Activated CD8-positive, alpha-beta T cell treated with anti-CD3 and anti-CD28 coated beads, Interleukin-2, amount 10 ng/mL, durations not matched to agents 7 days and 5 days (primary cell): ENCODE data around the gene SOX13. TPM values are rescaled to one million over a fixed set of nuclear protein-coding genes. Genes with fewer than 3 reads are reported as not detected.

Experiments used
- ATAC-seq: fragments of 150-1000 bp; cut with Tn5 transposase; one replicate; pipeline ENCODE4 v1.10.0; 2021; ENCODE audit warnings: moderate library complexity
- CTCF ChIA-PET: fragments of 350-600 bp; sonication (Branson Sonifier 250); formaldehyde crosslinking; loops from one replicate; lab custom pipeline; 2021; ENCODE audit warnings: antibody characterized with exemption; lab: Charles Lee
- POLR2A ChIA-PET: fragments of 350-600 bp; sonication (Branson Sonifier 250); formaldehyde crosslinking; loops from one replicate; lab custom pipeline; 2021; ENCODE audit warnings: antibody characterized with exemption; lab: Charles Lee
- DNase-seq: peaks from one replicate; pipeline ENCODE4 v3.0.0-alpha.2; 2020
- H3K27ac Mint-ChIP-seq: one replicate; pipeline ENCODE4 v1.8.0; 2021; ENCODE audit warnings: mild to moderate bottlenecking, mixed read lengths
- H3K27me3 Mint-ChIP-seq: one replicate; pipeline ENCODE4 v1.8.0; 2021; ENCODE audit warnings: low read depth, mixed read lengths
- H3K36me3 Mint-ChIP-seq: one replicate; pipeline ENCODE4 v1.8.0; 2021; ENCODE audit warnings: low read depth, mixed read lengths
- H3K4me1 Mint-ChIP-seq: one replicate; pipeline ENCODE4 v1.8.0; 2021; ENCODE audit warnings: low read depth, mixed read lengths
- H3K4me3 Mint-ChIP-seq: one replicate; pipeline ENCODE4 v1.8.0; 2021; ENCODE audit warnings: mild to moderate bottlenecking, mixed read lengths
- H3K9me3 Mint-ChIP-seq: one replicate; pipeline ENCODE4 v1.8.0; 2022; ENCODE audit warnings: mixed read lengths; ENCODE audit not compliant: insufficient read depth
- total RNA-seq, 2 experiments: library from RNA; stranded (reverse); gene quantifications; one replicate each; pipeline ENCODE4 v1.2.3, GENCODE V29; 2021

The SOX13 gene
- total RNA-seq, 2 experiments from 2014 or later: 0.37 to 1.2 TPM

GRCh38 chr1:204102029-204102611, 29.2 kb downstream of the SOX13 start:
- ChIA-PET CTCF (interaction anchor here (1.2 to 1.7 kb wide), 2 partner anchors 27 to 231 kb away, joined by 3 to 6 read pairs; no protein-coding TSS in a partner anchor), POLR2A (no interaction called here)
- peak overlapping the region; percentile 48 for H3K4me3 Mint-ChIP-seq
- peak overlapping the region; percentile 60 for H3K27ac Mint-ChIP-seq
- peak; percentile 21 for ATAC-seq
- H3K36me3 Mint-ChIP-seq: peaks cover 3% of the 10 kb centered on the region
- peak; percentile 32 for DNase-seq
- no peaks in the 10 kb centered on the region for H3K9me3 Mint-ChIP-seq
- peaks cover 3% of the 10 kb centered on the region for H3K27me3 Mint-ChIP-seq
- H3K4me1 Mint-ChIP-seq: peaks cover 44% of the 10 kb centered on the region

- ChIA-PET CTCF (interaction anchor here (1.2 to 1.7 kb wide), 2 partner anchors 26 to 232 kb away, joined by 3 to 6 read pairs; no protein-coding TSS in a partner anchor), POLR2A (no interaction called here)
- peaks cover 3% of the 10 kb centered on the region for H3K36me3 Mint-ChIP-seq
- ATAC-seq (peak; percentile 32), DNase-seq (no peak)
- peak overlapping the region; percentile 60 for H3K27ac Mint-ChIP-seq
- H3K27me3 Mint-ChIP-seq: peaks cover 3% of the 10 kb centered on the region
- H3K4me3 Mint-ChIP-seq: peak overlapping the region; percentile 48
- H3K4me1 Mint-ChIP-seq: peaks cover 44% of the 10 kb centered on the region
- no peaks in the 10 kb centered on the region for H3K9me3 Mint-ChIP-seq
Measured at GRCh38 chr1:204102739-204103430, 30.0 kb downstream of the SOX13 start.

- ChIA-PET CTCF (interaction anchor here (1.7 kb wide), 1 partner anchor 26 kb away, joined by 6 read pairs; no protein-coding TSS in a partner anchor), POLR2A (no interaction called here)
- DNase-seq (no peak), ATAC-seq (no peak)
- H3K36me3 Mint-ChIP-seq: peaks cover 3% of the 10 kb centered on the region
- H3K4me1 Mint-ChIP-seq: peaks cover 44% of the 10 kb centered on the region
- H3K27ac Mint-ChIP-seq: peak overlapping the region; percentile 60
- no peak overlapping the region for H3K4me3 Mint-ChIP-seq
- H3K9me3 Mint-ChIP-seq: no peaks in the 10 kb centered on the region
- H3K27me3 Mint-ChIP-seq: peaks cover 3% of the 10 kb centered on the region
Measured at GRCh38 chr1:204103431-204103741, 30.5 kb downstream of the SOX13 start.

GRCh38 chr1:204104331-204105130, 31.6 kb downstream of the SOX13 start:
- DNase-seq (peak; percentile 38), ATAC-seq (peak; percentile 36)
- Mint-ChIP-seq H3K4me3 (peak overlapping the region; percentile 16), H3K27ac (peak overlapping the region; percentile 91), H3K36me3 (peaks cover 3% of the 10 kb centered on the region), H3K4me1 (peaks cover 44% of the 10 kb centered on the region), H3K27me3 (peaks cover 3% of the 10 kb centered on the region), H3K9me3 (no peaks in the 10 kb centered on the region)
- CTCF ChIA-PET: interaction anchor here (1.0 kb wide), 2 partner anchors 24 to 600 kb away, joined by 3 read pairs; no protein-coding TSS in a partner anchor
- POLR2A ChIA-PET: interaction anchor here (0.6 kb wide), 1 partner anchor 399 kb away, joined by 3 read pairs; no protein-coding TSS in a partner anchor

- H3K4me3 Mint-ChIP-seq: peak overlapping the region; percentile 16
- no peak for ATAC-seq
- peaks cover 44% of the 10 kb centered on the region for H3K4me1 Mint-ChIP-seq
- H3K27ac Mint-ChIP-seq: peak overlapping the region; percentile 91
- DNase-seq: no peak
- CTCF ChIA-PET: no interaction called here
- peaks cover 3% of the 10 kb centered on the region for H3K36me3 Mint-ChIP-seq
- H3K27me3 Mint-ChIP-seq: peaks cover 3% of the 10 kb centered on the region
- no peaks in the 10 kb centered on the region for H3K9me3 Mint-ChIP-seq
- POLR2A ChIA-PET: no interaction called here
Measured at GRCh38 chr1:204105131-204105515, 32.2 kb downstream of the SOX13 start.

- ATAC-seq (no peak), DNase-seq (no peak)
- H3K36me3 Mint-ChIP-seq: peaks cover 3% of the 10 kb centered on the region
- CTCF ChIA-PET: no interaction called here
- no peaks in the 10 kb centered on the region for H3K27me3 Mint-ChIP-seq
- H3K4me1 Mint-ChIP-seq: peaks cover 42% of the 10 kb centered on the region
- no peak overlapping the region for H3K27ac Mint-ChIP-seq
- H3K4me3 Mint-ChIP-seq: no peak overlapping the region
- POLR2A ChIA-PET: no interaction called here
- no peaks in the 10 kb centered on the region for H3K9me3 Mint-ChIP-seq
Measured at GRCh38 chr1:204106825-204107224, 33.9 kb downstream of the SOX13 start.

- Mint-ChIP-seq H3K9me3 (no peaks in the 10 kb centered on the region), H3K27me3 (no peaks in the 10 kb centered on the region), H3K36me3 (peaks cover 3% of the 10 kb centered on the region), H3K4me1 (peaks cover 31% of the 10 kb centered on the region), H3K27ac (no peak overlapping the region), H3K4me3 (no peak overlapping the region)
- no peak for DNase-seq
- ATAC-seq: no peak
- ChIA-PET POLR2A (no interaction called here), CTCF (no interaction called here)
Measured at GRCh38 chr1:204107892-204108291, 35.0 kb downstream of the SOX13 start.

- CTCF ChIA-PET: no interaction called here
- Mint-ChIP-seq H3K9me3 (no peaks in the 10 kb centered on the region), H3K27me3 (no peaks in the 10 kb centered on the region), H3K36me3 (peaks cover 3% of the 10 kb centered on the region), H3K4me1 (peaks cover 25% of the 10 kb centered on the region), H3K27ac (no peak overlapping the region), H3K4me3 (no peak overlapping the region)
- POLR2A ChIA-PET: no interaction called here
- DNase-seq (no peak), ATAC-seq (no peak)
Measured at GRCh38 chr1:204108312-204109141, 35.6 kb downstream of the SOX13 start.

GRCh38 chr1:204110894-204111633, 38.1 kb downstream of the SOX13 start:
- no peak for DNase-seq
- ChIA-PET POLR2A (interaction anchor here (0.9 kb wide), 1 partner anchor 346 kb away, joined by 3 read pairs; the partner anchor contains the start of gene LAX1), CTCF (interaction anchor here (2.1 kb wide), 1 partner anchor 18 kb away, joined by 5 read pairs; no protein-coding TSS in a partner anchor)
- no peak overlapping the region for H3K27ac Mint-ChIP-seq
- no peaks in the 10 kb centered on the region for H3K9me3 Mint-ChIP-seq
- peaks cover 1% of the 10 kb centered on the region for H3K4me1 Mint-ChIP-seq
- H3K36me3 Mint-ChIP-seq: no peaks in the 10 kb centered on the region
- no peaks in the 10 kb centered on the region for H3K27me3 Mint-ChIP-seq
- H3K4me3 Mint-ChIP-seq: no peak overlapping the region
- ATAC-seq: no peak

- POLR2A ChIA-PET: interaction anchor here (0.6 kb wide), 1 partner anchor 23 kb away, joined by 4 read pairs; no protein-coding TSS in a partner anchor
- ATAC-seq: no peak
- H3K27ac Mint-ChIP-seq: no peak overlapping the region
Measured at GRCh38 chr1:204112876-204113730, 40.2 kb downstream of the SOX13 start.

More at GRCh38 chr1:204112876-204113730, 40.2 kb downstream of the SOX13 start:
- CTCF ChIA-PET: interaction anchor here (1.3 kb wide), 2 partner anchors 16 kb away, joined by 5 to 6 read pairs; no protein-coding TSS in a partner anchor
- H3K4me1 Mint-ChIP-seq: no peaks in the 10 kb centered on the region
- no peak overlapping the region for H3K4me3 Mint-ChIP-seq
- no peak for DNase-seq
- H3K36me3 Mint-ChIP-seq: no peaks in the 10 kb centered on the region
- no peaks in the 10 kb centered on the region for H3K27me3 Mint-ChIP-seq
- H3K9me3 Mint-ChIP-seq: no peaks in the 10 kb centered on the region
